Mucosa of descending colon (tissue), 3 donors: ENCODE measurements around the gene ANO10. TPM values are rescaled to one million over a fixed set of nuclear protein-coding genes. Genes with fewer than 3 reads are reported as not detected.
A peak's percentile ranks its signal among the peaks of the same experiment; 100 is the strongest.

Source experiments
- ATAC-seq: fragments of 200-7000 bp; cut with Tn5 transposase; one replicate; pipeline ENCODE4 v1.9.1; 2020; ENCODE audit warnings: mild to moderate bottlenecking, moderate library complexity
- DNase-seq, 3 donors: peaks; one replicate each; pipeline ENCODE4 v3.0.0-alpha.2; 2020
- H3K36me3 ChIP-seq: fragments of 200-600 bp; one replicate; pipeline ENCODE4 v1.8.0; 2021; ENCODE audit warnings: low read depth, mild to moderate bottlenecking
- H3K4me1 ChIP-seq: fragments of 200-600 bp; one replicate; pipeline ENCODE4 v1.8.0; 2021; ENCODE audit warnings: low read depth, mild to moderate bottlenecking
- H3K4me3 ChIP-seq: fragments of 200-600 bp; one replicate; pipeline ENCODE4 v1.8.0; 2021; ENCODE audit warnings: mild to moderate bottlenecking
- H3K9me3 ChIP-seq: fragments of 200-600 bp; one replicate; pipeline ENCODE4 v1.8.0; 2021; ENCODE audit warnings: mild to moderate bottlenecking
- intact Hi-C, 2 donors: fragments of 100-400 bp; cut with DNase I in 1 of 2; cut with micrococcal nuclease in 1 of 2; formaldehyde crosslinking; loops; one replicate each; pipeline versions ENCODE4 v1.11.0 to v1.11.1; 2022; cut with DNase I, micrococcal nuclease
- total RNA-seq, 3 donors: library from RNA; stranded (reverse); fragmentation: NEBNext Ultra II Directional in 2 of 3; extraction: Animal tissue kit (Norgen Biotek cat#: 25700) in 2 of 3; gene quantifications; one replicate each; pipeline versions ENCODE4 v1.2.1 to v1.2.4, GENCODE V29; 2021 to 2023
- TF ChIP-seq, protein P1 (sequence below): fragments of 200-600 bp; IDR thresholded peaks from one replicate; pipeline ENCODE4 v1.8.0; 2022; ENCODE audit warnings: antibody characterized with exemption, mild to moderate bottlenecking
- donor health status: DM: no; HTN: no; CAD: no; lungs with moderate emphysema.
- donor health status: DM: no; HTN: no; CAD: no.
- donor health status: DM: no; HTN: yes; CAD: no.

ANO10 gene
- total RNA-seq, 3 donors from 2014 or later = 46.6 to 100.0 (median 64.1) TPM

DNA sequence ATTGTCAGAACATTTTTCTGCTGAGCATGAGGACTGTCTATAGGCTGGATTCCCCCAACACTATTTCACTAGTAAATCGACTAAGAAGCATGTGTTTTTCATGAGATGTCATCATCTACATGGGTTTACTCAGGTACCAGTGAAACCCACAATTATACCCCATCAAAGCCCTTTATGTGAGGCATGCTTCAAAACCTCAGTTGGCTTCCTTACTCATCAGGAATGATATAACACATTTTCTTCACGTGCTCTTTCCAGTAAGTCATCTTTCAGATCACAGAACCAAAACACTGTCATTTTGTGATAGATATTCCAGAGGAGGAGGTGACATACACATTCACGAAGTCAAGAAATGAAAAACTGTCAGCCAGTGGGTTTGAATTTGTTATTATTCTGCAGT is 116.5 kb downstream of the ANO10 start:
- DNase-seq = no peak
- no peak overlapping the region for H3K4me3 ChIP-seq
- H3K4me1 ChIP-seq = no peaks in the 10 kb centered on the region
- no peaks in the 10 kb centered on the region for H3K36me3 ChIP-seq
- no peak for ATAC-seq
- TF ChIP-seq, protein P1, sequence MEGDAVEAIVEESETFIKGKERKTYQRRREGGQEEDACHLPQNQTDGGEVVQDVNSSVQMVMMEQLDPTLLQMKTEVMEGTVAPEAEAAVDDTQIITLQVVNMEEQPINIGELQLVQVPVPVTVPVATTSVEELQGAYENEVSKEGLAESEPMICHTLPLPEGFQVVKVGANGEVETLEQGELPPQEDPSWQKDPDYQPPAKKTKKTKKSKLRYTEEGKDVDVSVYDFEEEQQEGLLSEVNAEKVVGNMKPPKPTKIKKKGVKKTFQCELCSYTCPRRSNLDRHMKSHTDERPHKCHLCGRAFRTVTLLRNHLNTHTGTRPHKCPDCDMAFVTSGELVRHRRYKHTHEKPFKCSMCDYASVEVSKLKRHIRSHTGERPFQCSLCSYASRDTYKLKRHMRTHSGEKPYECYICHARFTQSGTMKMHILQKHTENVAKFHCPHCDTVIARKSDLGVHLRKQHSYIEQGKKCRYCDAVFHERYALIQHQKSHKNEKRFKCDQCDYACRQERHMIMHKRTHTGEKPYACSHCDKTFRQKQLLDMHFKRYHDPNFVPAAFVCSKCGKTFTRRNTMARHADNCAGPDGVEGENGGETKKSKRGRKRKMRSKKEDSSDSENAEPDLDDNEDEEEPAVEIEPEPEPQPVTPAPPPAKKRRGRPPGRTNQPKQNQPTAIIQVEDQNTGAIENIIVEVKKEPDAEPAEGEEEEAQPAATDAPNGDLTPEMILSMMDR = no peak
- intact Hi-C loops = loop anchor here (10.0 kb wide), 1 partner anchor 351 kb away; no protein-coding TSS in a partner anchor
- no peaks in the 10 kb centered on the region for H3K9me3 ChIP-seq

- H3K36me3 ChIP-seq = no peaks in the 10 kb centered on the region
- intact Hi-C loops = loop anchor here (10.0 kb wide), 1 partner anchor 348 kb away; no protein-coding TSS in a partner anchor
- no peaks in the 10 kb centered on the region for H3K4me1 ChIP-seq
- peak; percentile 72 for ATAC-seq
- H3K4me3 ChIP-seq = no peak overlapping the region
- no peaks in the 10 kb centered on the region for H3K9me3 ChIP-seq
- TF ChIP-seq, protein P1 = peak; percentile 10
- DNase-seq = no peak
Observed at GRCh38 chr3:43503067-43503728, 118.6 kb downstream of the ANO10 start.

DNA sequence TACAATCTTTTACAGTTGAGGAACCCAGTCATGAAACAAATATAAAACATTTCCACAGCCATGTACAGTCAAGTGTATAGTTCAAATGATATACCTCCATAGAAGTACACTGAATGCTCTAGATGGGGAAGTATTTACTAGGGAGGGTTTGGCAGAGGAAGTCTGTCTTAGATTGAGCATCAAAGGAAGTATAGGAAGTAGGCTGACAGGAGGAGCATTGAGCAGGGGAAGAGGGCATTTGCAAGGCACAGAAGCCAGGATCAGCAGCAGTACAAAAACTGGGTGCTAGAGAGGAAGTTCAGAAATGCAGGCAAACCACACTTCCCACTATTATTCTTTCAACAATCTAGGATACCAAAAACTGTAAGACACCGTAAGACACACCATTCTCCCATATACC is 122.6 kb downstream of the ANO10 start:
- no peak for DNase-seq
- Histone ChIP-seq H3K9me3 (no peaks in the 10 kb centered on the region), H3K4me1 (no peaks in the 10 kb centered on the region), H3K36me3 (no peaks in the 10 kb centered on the region), H3K4me3 (no peak overlapping the region)
- ATAC-seq = peak; percentile 31
- intact Hi-C loops = no loop called here
- TF ChIP-seq, protein P1 = no peak

- DNase-seq (no peak), ATAC-seq (no peak)
- Histone ChIP-seq H3K4me3 (no peak overlapping the region), H3K9me3 (no peaks in the 10 kb centered on the region), H3K36me3 (no peaks in the 10 kb centered on the region), H3K4me1 (no peaks in the 10 kb centered on the region)
- intact Hi-C loops = no loop called here
- TF ChIP-seq, protein P1 = no peak
Observed at GRCh38 chr3:43497905-43498365, 123.9 kb downstream of the ANO10 start.

DNA sequence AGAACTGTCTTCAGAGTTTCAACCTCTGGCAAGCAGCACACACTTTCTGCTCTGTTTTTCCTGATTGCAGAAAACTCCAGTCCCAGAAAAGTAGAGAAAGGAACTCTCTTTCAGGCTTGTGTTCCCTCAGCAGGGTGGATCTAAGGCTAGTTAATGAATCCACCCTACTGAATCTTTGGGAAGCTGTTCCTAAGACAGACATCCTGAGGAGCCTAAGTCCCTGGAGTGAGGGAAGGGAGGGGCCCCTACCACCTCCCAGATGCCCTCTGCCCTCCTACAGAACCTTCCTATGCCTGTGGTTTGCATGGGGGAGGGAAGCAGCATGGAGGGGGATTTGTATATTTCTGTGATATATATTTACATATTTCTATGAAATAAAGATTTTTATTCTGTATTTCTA is 124.4 kb downstream of the ANO10 start:
- no peaks in the 10 kb centered on the region for H3K4me1 ChIP-seq
- TF ChIP-seq, protein P1 = no peak

More for the DNA sequence above, 124.4 kb downstream of the ANO10 start:
- intact Hi-C loops = no loop called here
- Histone ChIP-seq H3K4me3 (no peak overlapping the region), H3K36me3 (no peaks in the 10 kb centered on the region), H3K9me3 (no peaks in the 10 kb centered on the region)
- ATAC-seq = no peak
- DNase-seq = no peak
